GM13976 (cell line): ENCODE measurements around the gene CLMN.
A peak's percentile ranks its signal among the peaks of the same experiment; 100 is the strongest.

ENCODE experiments used
- DNase-seq: peaks from one replicate; pipeline ENCODE4 v3.0.0; 2012; ENCODE audit warnings: low spot score
- CTCF ChIP-seq: IDR thresholded peaks from 2 replicates; pipeline ENCODE4 v1.5.1; 2012; ENCODE audit warnings: borderline replicate concordance, mild to moderate bottlenecking; ENCODE audit not compliant: insufficient read depth; ENCODE audit errors: extremely low read depth, missing control alignments, control extremely low read depth
- in situ Hi-C: fragments of 300-500 bp; cut with MboI; formaldehyde crosslinking; loops from one replicate; pipeline ENCODE4 v1.12.0; 2022; ENCODE audit warnings: low sequenced_read_pairs, mixed read lengths, inconsistent platforms; ENCODE audit not compliant: unreplicated experiment

The CLMN gene

GRCh38 chr14:95196268-95196667, 123.4 kb downstream of the CLMN start:
- in situ Hi-C loops = loop anchor here (25.0 kb wide), 1 partner anchor 509 kb away; no protein-coding TSS in a partner anchor
- peak; percentile 74 for DNase-seq
- peak; percentile 10 for TF ChIP-seq CTCF

GRCh38 chr14:95195031-95195430, 124.7 kb downstream of the CLMN start:
- DNase-seq = no peak
- no peak for TF ChIP-seq CTCF
- in situ Hi-C loops = loop anchor here (25.0 kb wide), 1 partner anchor 508 kb away; no protein-coding TSS in a partner anchor

DNA sequence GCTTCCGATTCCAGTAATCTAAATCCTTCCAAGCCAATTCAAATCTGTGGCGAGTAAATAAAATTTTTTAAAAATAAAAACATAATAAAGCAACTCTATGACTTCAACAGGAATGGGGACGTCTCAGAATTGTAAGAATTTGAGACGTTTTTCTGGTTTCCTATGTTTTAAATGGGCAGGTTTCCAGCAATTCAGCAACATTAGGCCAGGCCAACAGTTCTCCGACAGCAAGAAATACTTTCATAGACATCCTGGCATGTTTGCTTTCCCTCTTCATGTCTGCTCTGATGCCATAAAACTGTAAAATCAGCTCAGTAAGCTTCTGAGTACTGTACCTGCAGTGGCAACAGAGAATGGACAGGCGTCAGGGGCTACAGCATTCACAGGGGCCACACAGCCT, 126.6 kb downstream of the CLMN start:
- no peak for TF ChIP-seq CTCF
- in situ Hi-C loops = loop anchor here (25.0 kb wide), 1 partner anchor 506 kb away; no protein-coding TSS in a partner anchor
- no peak for DNase-seq

GRCh38 chr14:95192311-95192710, 127.4 kb downstream of the CLMN start:
- in situ Hi-C loops = loop anchor here (25.0 kb wide), 1 partner anchor 505 kb away; no protein-coding TSS in a partner anchor
- no peak for TF ChIP-seq CTCF
- no peak for DNase-seq

DNA sequence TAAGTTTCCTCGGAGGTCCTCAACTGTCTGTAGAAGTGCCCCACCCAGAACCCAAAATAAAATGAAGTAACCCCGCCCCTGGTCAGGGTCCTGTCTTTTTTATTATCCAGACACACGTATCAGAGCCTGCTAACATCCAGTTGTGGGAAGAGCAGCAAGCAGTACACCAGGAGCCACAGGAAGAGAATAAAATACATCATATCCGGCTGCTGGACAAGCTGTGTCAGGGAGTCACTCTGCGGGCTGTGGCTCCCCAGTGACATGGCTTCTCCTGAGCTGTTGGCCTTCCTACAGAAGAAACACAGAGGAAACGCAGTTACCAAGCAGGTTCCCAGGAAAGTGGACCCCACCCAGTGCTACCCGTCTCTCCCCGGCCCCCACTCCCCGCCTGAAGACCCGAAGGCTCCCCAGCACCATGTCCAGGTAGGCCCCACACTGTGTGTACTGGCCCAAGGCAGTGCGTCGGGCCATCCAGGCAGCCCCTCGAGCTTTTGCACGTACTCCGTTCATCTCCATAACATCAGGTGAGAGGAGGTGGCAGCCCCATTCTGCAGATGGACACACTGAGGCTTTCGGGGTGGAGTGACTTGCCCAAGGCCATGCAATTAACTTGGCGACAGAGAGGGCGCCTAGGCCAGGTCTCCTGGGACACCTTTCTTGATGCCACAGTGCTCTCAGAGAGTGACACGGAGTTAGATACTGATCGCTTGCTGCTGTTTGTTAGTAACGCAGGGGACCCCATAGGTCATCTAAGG, 128.1 kb downstream of the CLMN start:
- in situ Hi-C loops = loop anchor here (25.0 kb wide), 1 partner anchor 504 kb away; no protein-coding TSS in a partner anchor
- DNase-seq = no peak
- no peak for TF ChIP-seq CTCF

GRCh38 chr14:95190857-95191256, 128.9 kb downstream of the CLMN start:
- TF ChIP-seq CTCF = no peak
- DNase-seq = no peak
- in situ Hi-C loops = loop anchor here (25.0 kb wide), 1 partner anchor 504 kb away; no protein-coding TSS in a partner anchor
